ENCODE results near the gene SWAP70.

Gene SWAP70

DNA sequence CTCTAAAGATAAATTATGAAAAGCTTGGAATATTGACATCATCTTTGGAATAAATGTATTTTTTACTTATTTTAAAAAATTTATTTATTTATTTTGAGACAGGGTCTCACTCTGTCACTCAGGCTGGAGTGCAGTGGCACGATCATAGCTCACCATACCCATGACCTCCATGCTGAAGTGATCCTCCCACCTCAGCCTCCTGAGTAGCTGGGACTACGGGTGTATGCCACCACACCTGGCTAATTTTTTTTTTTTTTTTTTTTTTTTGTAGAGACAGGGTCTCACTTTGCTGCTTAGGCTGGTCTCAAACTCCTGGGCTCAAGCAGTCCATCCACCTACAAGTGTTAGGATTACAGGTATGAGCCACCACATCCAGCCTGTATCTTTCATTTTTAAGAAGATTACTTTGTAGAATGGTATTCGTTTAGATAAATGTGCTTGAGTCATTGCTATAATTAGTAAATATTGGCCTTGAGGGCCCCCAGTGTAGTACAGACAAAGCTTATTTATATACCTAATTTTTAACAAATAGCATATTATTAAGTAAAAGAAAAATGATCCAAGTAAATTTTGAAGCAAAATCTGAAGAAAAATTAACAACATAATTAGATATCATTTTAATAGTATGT, 8.5 kb downstream of the SWAP70 start:
- TF ChIP-seq, protein P1, sequence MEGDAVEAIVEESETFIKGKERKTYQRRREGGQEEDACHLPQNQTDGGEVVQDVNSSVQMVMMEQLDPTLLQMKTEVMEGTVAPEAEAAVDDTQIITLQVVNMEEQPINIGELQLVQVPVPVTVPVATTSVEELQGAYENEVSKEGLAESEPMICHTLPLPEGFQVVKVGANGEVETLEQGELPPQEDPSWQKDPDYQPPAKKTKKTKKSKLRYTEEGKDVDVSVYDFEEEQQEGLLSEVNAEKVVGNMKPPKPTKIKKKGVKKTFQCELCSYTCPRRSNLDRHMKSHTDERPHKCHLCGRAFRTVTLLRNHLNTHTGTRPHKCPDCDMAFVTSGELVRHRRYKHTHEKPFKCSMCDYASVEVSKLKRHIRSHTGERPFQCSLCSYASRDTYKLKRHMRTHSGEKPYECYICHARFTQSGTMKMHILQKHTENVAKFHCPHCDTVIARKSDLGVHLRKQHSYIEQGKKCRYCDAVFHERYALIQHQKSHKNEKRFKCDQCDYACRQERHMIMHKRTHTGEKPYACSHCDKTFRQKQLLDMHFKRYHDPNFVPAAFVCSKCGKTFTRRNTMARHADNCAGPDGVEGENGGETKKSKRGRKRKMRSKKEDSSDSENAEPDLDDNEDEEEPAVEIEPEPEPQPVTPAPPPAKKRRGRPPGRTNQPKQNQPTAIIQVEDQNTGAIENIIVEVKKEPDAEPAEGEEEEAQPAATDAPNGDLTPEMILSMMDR (IDR thresholded peaks at IDR 0.05; ENCODE audit: low read depth, low read length, missing control alignments): no peak
- DNase-seq (ENCODE audit: low read depth): no peak
- in situ Hi-C loops (cut with HindIII; ENCODE audit: low sequenced_read_pairs): loop anchor here (10.0 kb wide), 1 partner anchor 72 kb away; no protein-coding TSS in a partner anchor
- H3K4me3 ChIP-seq (ENCODE audit: low read depth, low read length): no peak overlapping the region

DNA sequence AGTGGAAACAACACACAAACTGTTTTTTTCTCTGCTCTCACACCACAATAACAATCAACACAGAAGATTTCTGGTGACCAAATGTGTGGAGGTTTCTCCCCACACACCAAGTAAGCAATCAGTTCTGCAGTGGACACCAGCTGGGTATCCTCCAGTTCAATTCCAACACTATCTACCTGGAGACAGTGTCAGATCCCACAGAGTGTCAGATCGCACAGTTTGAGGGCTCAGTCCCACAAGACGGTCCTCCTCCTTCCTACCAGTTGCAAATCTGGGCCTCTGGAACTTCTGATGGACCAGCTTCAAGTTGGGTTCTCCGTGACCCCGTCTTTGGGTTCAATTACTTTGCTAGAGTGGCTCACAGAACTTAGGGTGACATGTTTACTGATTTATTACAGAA, 9.0 kb downstream of the SWAP70 start:
- TF ChIP-seq, protein P1 (IDR thresholded peaks at IDR 0.05; ENCODE audit: low read depth, low read length, missing control alignments): no peak
- H3K4me3 ChIP-seq (ENCODE audit: low read depth, low read length): no peak overlapping the region
- in situ Hi-C loops (cut with HindIII; ENCODE audit: low sequenced_read_pairs): loop anchor here (10.0 kb wide), 1 partner anchor 72 kb away; no protein-coding TSS in a partner anchor
- no peak for DNase-seq (ENCODE audit: low read depth)

- no peak overlapping the region for H3K4me3 ChIP-seq (ENCODE audit: low read depth, low read length)
- in situ Hi-C loops (cut with HindIII; ENCODE audit: low sequenced_read_pairs): loop anchor here (10.0 kb wide), 1 partner anchor 69 kb away; no protein-coding TSS in a partner anchor
- DNase-seq (ENCODE audit: low read depth): no peak
These were observed 11.8 kb downstream of the SWAP70 start for GRCh38 chr11:9675691-9676090.

DNA sequence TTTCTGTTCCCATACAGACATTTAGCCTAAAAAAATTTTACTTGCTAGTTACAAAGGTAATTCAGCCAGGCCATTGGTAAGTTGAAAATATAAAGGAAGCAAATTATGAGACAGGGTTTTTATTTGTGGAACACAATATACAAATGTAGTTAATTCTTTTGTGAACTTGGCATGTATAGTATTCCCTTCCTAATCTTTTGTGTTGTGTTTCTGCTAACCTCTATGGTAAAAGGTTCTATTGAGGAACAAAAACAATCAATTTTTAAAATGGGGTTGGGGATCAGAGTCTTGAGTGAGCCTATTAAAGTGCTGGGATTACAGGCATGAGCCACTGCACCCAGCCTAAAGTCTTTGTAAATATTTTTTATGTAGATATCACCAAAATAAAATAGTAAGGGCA, 14.1 kb downstream of the SWAP70 start:
- TF ChIP-seq, protein P1 (IDR thresholded peaks at IDR 0.05; ENCODE audit: low read depth, low read length, missing control alignments): no peak
- DNase-seq (ENCODE audit: low read depth): no peak
- H3K4me3 ChIP-seq (ENCODE audit: low read depth, low read length): no peak overlapping the region
- in situ Hi-C loops (cut with HindIII; ENCODE audit: low sequenced_read_pairs): loop anchor here (10.0 kb wide), 1 partner anchor 67 kb away; no protein-coding TSS in a partner anchor

More at GRCh38 chr11:9675691-9676090, 11.8 kb downstream of the SWAP70 start:
- TF ChIP-seq, protein P1 (IDR thresholded peaks at IDR 0.05; ENCODE audit: low read depth, low read length, missing control alignments): no peak

GRCh38 chr11:9678576-9678975, 14.7 kb downstream of the SWAP70 start:
- in situ Hi-C loops (cut with HindIII; ENCODE audit: low sequenced_read_pairs): loop anchor here (10.0 kb wide), 1 partner anchor 66 kb away; no protein-coding TSS in a partner anchor
- TF ChIP-seq, protein P1 (IDR thresholded peaks at IDR 0.05; ENCODE audit: low read depth, low read length, missing control alignments): no peak
- H3K4me3 ChIP-seq (ENCODE audit: low read depth, low read length): no peak overlapping the region
- DNase-seq (ENCODE audit: low read depth): no peak

- DNase-seq (ENCODE audit: low read depth): no peak
These were observed 16.2 kb downstream of the SWAP70 start for GRCh38 chr11:9680028-9680427.

More at GRCh38 chr11:9680028-9680427, 16.2 kb downstream of the SWAP70 start:
- in situ Hi-C loops (cut with HindIII; ENCODE audit: low sequenced_read_pairs): no loop called here
- H3K4me3 ChIP-seq (ENCODE audit: low read depth, low read length): no peak overlapping the region
- TF ChIP-seq, protein P1 (IDR thresholded peaks at IDR 0.05; ENCODE audit: low read depth, low read length, missing control alignments): no peak
